Keratinocyte (primary cell): ENCODE data around the gene DTNB. TPM values are rescaled to one million over a fixed set of nuclear protein-coding genes. Genes with fewer than 3 reads are reported as not detected.
"Not testable (repeated sequence)": the region's sequence is repeated elsewhere in the genome, so short reads cannot be mapped to it uniquely, and the experiment has no call there.

Experiments used
- DNase-seq: peaks from one replicate; pipeline ENCODE4 v3.0.0-alpha.2; 2011; ENCODE audit warnings: low read depth, missing footprints, low spot score
- FAIRE-seq: peaks from 2 replicates; lab custom pipeline; 2011; peaks lifted over from hg19 to GRCh38; lab: Jason Lieb, UNC
- H2AFZ ChIP-seq: 2 replicates; pipeline ENCODE4 v1.6.0; 2012; ENCODE audit warnings: low read length, control low read depth, inconsistent platforms; ENCODE audit not compliant: control insufficient read depth
- H3K27ac ChIP-seq: 2 replicates; pipeline ENCODE4 v1.5.1; 2011; ENCODE audit warnings: low read length; ENCODE audit not compliant: control insufficient read depth, insufficient read depth
- H3K27me3 ChIP-seq: 3 replicates; pipeline ENCODE4 v1.6.0; 2011; ENCODE audit warnings: low read length; ENCODE audit not compliant: control insufficient read depth, insufficient read depth; ENCODE audit errors: extremely low read depth
- H3K36me3 ChIP-seq, 2 experiments: 2 replicates in 1 of 2; 3 replicates in 1 of 2; pipeline ENCODE4 v1.5.1; 2011; ENCODE audit warnings: low read length in 2 of 2, mild to moderate bottlenecking in 1 of 2; ENCODE audit not compliant: control insufficient read depth in 2 of 2, insufficient read depth in 2 of 2; ENCODE audit errors: extremely low read depth in 1 of 2
- H3K4me1 ChIP-seq: 3 replicates; pipeline ENCODE4 v1.5.1; 2011; ENCODE audit warnings: low read length; ENCODE audit not compliant: control insufficient read depth, insufficient read depth; ENCODE audit errors: extremely low read depth
- H3K4me2 ChIP-seq: 3 replicates; pipeline ENCODE4 v1.6.0; 2011; ENCODE audit warnings: low read depth, low read length; ENCODE audit not compliant: control insufficient read depth, insufficient read depth; ENCODE audit errors: extremely low read depth
- H3K4me3 ChIP-seq, 3 experiments: fragments of 200-600 bp in 1 of 3; sonication (generic) in 1 of 3; 2 replicates in 2 of 3; 3 replicates in 1 of 3; pipeline ENCODE4 v1.5.1; 2011 to 2016; ENCODE audit warnings: low read length in 3 of 3, mild to moderate bottlenecking in 3 of 3, control low read depth in 2 of 3, inconsistent platforms in 1 of 3, low read depth in 1 of 3, mixed read lengths in 1 of 3, mixed run types in 1 of 3, moderate library complexity in 1 of 3; ENCODE audit not compliant: control insufficient read depth in 2 of 3, insufficient read depth in 2 of 3; ENCODE audit errors: extremely low read depth in 1 of 3
- H3K79me2 ChIP-seq: 2 replicates; pipeline ENCODE4 v1.6.0; 2012; ENCODE audit warnings: low read length; ENCODE audit not compliant: control insufficient read depth, insufficient read depth
- H3K9ac ChIP-seq: 3 replicates; pipeline ENCODE4 v1.6.0; 2011; ENCODE audit warnings: low read length; ENCODE audit not compliant: control insufficient read depth, insufficient read depth; ENCODE audit errors: extremely low read depth
- H3K9me1 ChIP-seq: 3 replicates; pipeline ENCODE4 v1.6.0; 2011; ENCODE audit warnings: low read length; ENCODE audit not compliant: control insufficient read depth, insufficient read depth; ENCODE audit errors: extremely low read depth
- H3K9me3 ChIP-seq: 2 replicates; pipeline ENCODE4 v1.5.1; 2012; ENCODE audit warnings: low read depth, low read length; ENCODE audit not compliant: control insufficient read depth
- H4K20me1 ChIP-seq: 3 replicates; pipeline ENCODE4 v1.6.0; 2011; ENCODE audit warnings: low read length; ENCODE audit not compliant: control insufficient read depth, insufficient read depth; ENCODE audit errors: extremely low read depth
- EZH2 ChIP-seq: IDR thresholded peaks from one replicate; pipeline ENCODE4 v1.6.1; 2012; ENCODE audit warnings: inconsistent platforms, mild to moderate bottlenecking, low read length, moderate library complexity
- dilution Hi-C: fragments of 300-500 bp; cut with MboI; formaldehyde crosslinking; loops from one replicate; pipeline ENCODE4 v1.7.0; 2020; ENCODE audit warnings: low sequenced_read_pairs; ENCODE audit not compliant: extremely low pct_ligation_motif_present
- polyA plus RNA-seq, 5 experiments: library from polyadenylated mRNA; depleted of rRNA in 3 of 5; stranded (reverse) in 3 of 5; stranded (forward) in 1 of 5; unstranded in 1 of 5; fragments of >200 nt; gene quantifications; 1 replicate in 1 of 5; 2 replicates in 3 of 5; 3 replicates in 1 of 5; pipeline versions ENCODE4 v1.2.1 to v1.2.3, GENCODE V29; 2011 to 2012; ENCODE audit warnings: missing spikeins in 2 of 5, low read depth in 1 of 5, low replicate concordance in 1 of 5
- TF ChIP-seq, protein P1 (sequence below), 3 experiments: IDR thresholded peaks in 1 of 3; conservative IDR thresholded peaks in 1 of 3; optimal IDR thresholded peaks in 1 of 3; 2 replicates in 2 of 3; 3 replicates in 1 of 3; pipeline versions ENCODE3 to v1.5.1; 2011; ENCODE audit warnings: low read length in 3 of 3, mild to moderate bottlenecking in 3 of 3, moderate library complexity in 2 of 3, control low read depth in 1 of 3, inconsistent platforms in 1 of 3; ENCODE audit not compliant: insufficient read depth in 2 of 3; ENCODE audit errors: extremely low read depth in 1 of 3

Gene DTNB
- polyA plus RNA-seq, 1 donor (not counting 4 experiments of a cell fraction or from before 2014, with no cell fraction given) = 31.5 TPM

DNA sequence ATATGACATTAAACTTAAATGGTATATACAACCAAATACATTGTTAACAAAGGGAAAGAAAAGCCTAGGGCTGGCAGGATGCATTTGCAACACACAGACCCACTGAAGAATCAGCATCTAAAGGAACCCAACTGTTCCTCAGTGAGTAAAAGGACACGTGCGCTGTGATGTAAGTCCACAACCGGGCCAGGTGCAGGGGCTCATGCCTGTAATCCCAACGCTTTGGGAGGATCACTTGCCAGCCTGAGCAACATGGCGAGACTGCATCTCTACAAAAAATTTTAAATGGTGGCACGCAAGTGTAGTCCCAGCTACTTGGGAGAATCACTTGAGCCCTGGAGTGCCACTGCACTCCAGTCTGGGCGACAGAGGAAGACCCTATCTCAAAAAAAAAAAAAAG, 3.9 kb downstream of the DTNB start:
- Histone ChIP-seq H2AFZ (no peak overlapping the region), H3K4me3 (no peak overlapping the region), H3K79me2 (peaks cover 30% of the 10 kb centered on the region), H3K4me1 (peaks cover 27% of the 10 kb centered on the region), H3K27me3 (no peaks in the 10 kb centered on the region), H3K9ac (no peak overlapping the region), H4K20me1 (no peaks in the 10 kb centered on the region), H3K9me1 (no peaks in the 10 kb centered on the region), H3K4me2 (no peak overlapping the region), H3K36me3 (no peaks in the 10 kb centered on the region), H3K9me3 (no peaks in the 10 kb centered on the region), H3K27ac (no peak overlapping the region)
- TF ChIP-seq, protein P1, sequence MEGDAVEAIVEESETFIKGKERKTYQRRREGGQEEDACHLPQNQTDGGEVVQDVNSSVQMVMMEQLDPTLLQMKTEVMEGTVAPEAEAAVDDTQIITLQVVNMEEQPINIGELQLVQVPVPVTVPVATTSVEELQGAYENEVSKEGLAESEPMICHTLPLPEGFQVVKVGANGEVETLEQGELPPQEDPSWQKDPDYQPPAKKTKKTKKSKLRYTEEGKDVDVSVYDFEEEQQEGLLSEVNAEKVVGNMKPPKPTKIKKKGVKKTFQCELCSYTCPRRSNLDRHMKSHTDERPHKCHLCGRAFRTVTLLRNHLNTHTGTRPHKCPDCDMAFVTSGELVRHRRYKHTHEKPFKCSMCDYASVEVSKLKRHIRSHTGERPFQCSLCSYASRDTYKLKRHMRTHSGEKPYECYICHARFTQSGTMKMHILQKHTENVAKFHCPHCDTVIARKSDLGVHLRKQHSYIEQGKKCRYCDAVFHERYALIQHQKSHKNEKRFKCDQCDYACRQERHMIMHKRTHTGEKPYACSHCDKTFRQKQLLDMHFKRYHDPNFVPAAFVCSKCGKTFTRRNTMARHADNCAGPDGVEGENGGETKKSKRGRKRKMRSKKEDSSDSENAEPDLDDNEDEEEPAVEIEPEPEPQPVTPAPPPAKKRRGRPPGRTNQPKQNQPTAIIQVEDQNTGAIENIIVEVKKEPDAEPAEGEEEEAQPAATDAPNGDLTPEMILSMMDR (optimal IDR thresholded peaks at IDR 0.05 in 1 of 3, IDR thresholded peaks at IDR 0.05 in 1 of 3, conservative IDR thresholded peaks at IDR 0.05 in 1 of 3; ENCODE audit: extremely low read depth in 1 of 3, insufficient read depth in 2 of 3, low read length in 3 of 3) = no peak
- TF ChIP-seq EZH2 = no peak
- no peak for FAIRE-seq
- dilution Hi-C loops = no loop called here
- DNase-seq = no peak

DNA sequence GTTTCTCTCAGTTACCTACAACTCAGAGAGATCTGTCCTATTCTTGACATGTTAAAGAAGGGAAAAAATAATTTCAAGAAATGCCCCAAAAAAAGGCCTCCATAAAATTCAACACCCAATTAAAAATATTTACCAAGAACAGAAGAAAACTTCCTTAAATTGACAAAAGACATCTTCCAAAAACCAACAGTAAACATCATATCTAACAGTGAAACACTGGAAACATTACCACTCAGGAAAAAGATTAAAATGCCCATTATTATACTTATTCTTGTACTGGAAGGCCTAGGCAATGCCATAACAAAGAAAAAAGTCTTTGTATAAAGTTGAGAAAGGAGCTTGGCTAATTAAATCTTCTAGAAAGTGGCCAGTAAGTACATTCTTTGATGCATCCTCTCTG, 7.2 kb downstream of the DTNB start:
- dilution Hi-C loops = no loop called here
- H3K27ac ChIP-seq = no peak overlapping the region
- no peaks in the 10 kb centered on the region for H3K27me3 ChIP-seq
- H3K9ac ChIP-seq = no peak overlapping the region
- FAIRE-seq = no peak
- no peak for TF ChIP-seq EZH2
- TF ChIP-seq, protein P1 (optimal IDR thresholded peaks at IDR 0.05 in 1 of 3, IDR thresholded peaks at IDR 0.05 in 1 of 3, conservative IDR thresholded peaks at IDR 0.05 in 1 of 3; ENCODE audit: extremely low read depth in 1 of 3, insufficient read depth in 2 of 3, low read length in 3 of 3) = no peak
- peaks cover 20% of the 10 kb centered on the region for H3K4me1 ChIP-seq
- no peaks in the 10 kb centered on the region for H3K9me1 ChIP-seq
- no peak overlapping the region for H3K4me3 ChIP-seq
- no peak for DNase-seq
- no peaks in the 10 kb centered on the region for H3K9me3 ChIP-seq
- no peaks in the 10 kb centered on the region for H4K20me1 ChIP-seq
- H3K79me2 ChIP-seq = peaks cover 27% of the 10 kb centered on the region
- no peaks in the 10 kb centered on the region for H3K36me3 ChIP-seq
- H3K4me2 ChIP-seq = no peak overlapping the region
- no peak overlapping the region for H2AFZ ChIP-seq

DNA sequence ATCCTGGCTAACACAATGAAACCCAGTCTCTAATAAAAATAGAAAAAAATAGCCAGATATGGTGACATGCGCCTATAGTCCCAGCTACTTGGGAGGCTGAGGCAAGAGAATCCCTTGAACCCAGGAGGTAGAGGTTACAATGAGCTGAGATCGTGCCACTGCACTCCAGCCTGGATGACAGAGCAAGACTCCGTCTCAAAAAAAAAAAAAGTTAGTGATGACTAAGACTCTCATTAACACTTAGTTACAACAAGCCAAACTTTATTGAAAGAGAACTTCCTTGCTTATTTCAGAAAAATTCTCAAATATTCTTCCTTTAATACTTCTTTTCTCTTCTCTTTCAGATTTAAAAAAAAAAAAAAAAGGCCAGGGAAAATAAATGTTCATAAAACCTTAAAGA, 7.9 kb downstream of the DTNB start:
- H4K20me1 ChIP-seq, H3K4me3 ChIP-seq, H3K36me3 ChIP-seq, H3K9ac ChIP-seq, DNase-seq, FAIRE-seq, H3K9me3 ChIP-seq, dilution Hi-C loops, H2AFZ ChIP-seq, H3K9me1 ChIP-seq, H3K27ac ChIP-seq, H3K27me3 ChIP-seq: not testable (repeated sequence)
- Histone ChIP-seq H3K4me2 (peak overlapping the region; percentile 74), H3K4me1 (peaks cover 21% of the 10 kb centered on the region), H3K79me2 (peaks cover 22% of the 10 kb centered on the region)
